ENCODE measurements around the gene KRTAP27-1. TPM values are rescaled to one million over a fixed set of nuclear protein-coding genes. Genes with fewer than 3 reads are reported as not detected.

Gene KRTAP27-1
- total RNA-seq, 1 experiment from 2014 or later = not detected

DNA sequence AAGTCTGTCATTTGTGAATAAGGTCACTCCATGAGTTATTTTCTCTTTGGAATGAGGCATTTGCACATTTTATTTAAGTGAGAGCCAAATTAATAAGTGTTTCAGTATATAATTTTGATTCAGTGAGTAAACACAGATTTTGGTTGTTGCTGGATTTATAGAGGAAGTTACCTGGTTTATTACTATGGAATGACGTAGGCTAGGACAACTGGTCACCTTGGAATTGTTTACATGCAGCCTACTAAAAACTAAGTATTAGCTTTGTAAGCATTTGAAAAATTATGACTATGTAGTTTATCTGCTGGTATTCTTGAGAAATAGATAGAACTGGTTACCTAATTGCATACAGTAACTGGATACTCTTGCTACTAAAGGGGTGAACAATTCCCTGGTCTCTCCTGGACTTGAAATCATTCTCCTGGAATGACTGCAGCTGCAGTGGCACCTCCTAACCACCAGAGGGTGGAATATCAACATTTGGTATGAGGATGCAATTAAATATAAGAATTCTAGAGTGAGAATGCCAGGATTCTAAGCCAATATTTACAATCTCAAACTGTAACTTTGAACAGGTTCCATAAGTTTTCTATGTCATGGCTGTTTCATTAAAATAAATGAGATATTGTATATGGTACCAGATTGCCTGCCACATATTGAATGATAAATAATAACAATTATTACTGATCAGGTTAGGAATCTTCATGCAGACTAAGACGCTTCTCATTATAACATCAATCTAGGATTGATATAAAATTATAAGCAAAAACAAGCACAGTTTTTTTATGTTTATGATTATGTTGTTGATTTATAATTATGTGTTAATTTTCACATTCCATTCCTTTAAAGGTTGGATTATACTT, 3.5 kb upstream of the KRTAP27-1 start:
- H3K9me2 ChIP-seq (ENCODE audit: insufficient read depth) = no peaks in the 10 kb centered on the region
- no peaks in the 10 kb centered on the region for H3K27me3 ChIP-seq (ENCODE audit: insufficient read depth, low read length)
- peak; percentile 3 for DNase-seq (ENCODE audit: low read depth, low spot score)
- no peak overlapping the region for H3K4me3 ChIP-seq (replicated peaks in 1 of 2; ENCODE audit: low read depth in 1 of 2, low read length in 2 of 2)
- H4K20me1 ChIP-seq (ENCODE audit: insufficient read depth) = no peaks in the 10 kb centered on the region
- BruUV-seq (replicated peaks) = no TSS peak
- TF ChIP-seq CTCF (IDR thresholded peaks at IDR 0.05 in 2 of 3, conservative IDR thresholded peaks at IDR 0.05 in 1 of 3; ENCODE audit: borderline replicate concordance in 1 of 3, insufficient read depth in 1 of 3, low read depth in 2 of 3, low read length in 2 of 3) (peak in 2 of 3 experiments; percentile 69 to 72; a peak in 4 of 6 replicates), TCF7L2 (IDR thresholded peaks at IDR 0.05; ENCODE audit: borderline replicate concordance, extremely low read depth, insufficient read depth, insufficient read length) (no peak), RAD21 (IDR thresholded peaks at IDR 0.05; ENCODE audit: low read depth) (0 out of 2 replicates have a peak, but pooled peaks have one; percentile 12)
- intact Hi-C loops (cut with micrococcal nuclease) = loop anchor here (1.0 kb wide), 1 partner anchor 745 kb away; no protein-coding TSS in a partner anchor
- ATAC-seq = no peak
- no peaks in the 10 kb centered on the region for H3K36me3 ChIP-seq (ENCODE audit: control insufficient read depth in 1 of 2, insufficient read depth in 2 of 2, low read length in 2 of 2)
- H3K9ac ChIP-seq (ENCODE audit: low read length) = no peak overlapping the region
- no peak overlapping the region for H3K27ac ChIP-seq (ENCODE audit: low read depth, low read length)
- no peaks in the 10 kb centered on the region for H3K79me2 ChIP-seq (ENCODE audit: insufficient read depth, low read length)
- ChIA-PET RAD21 (ENCODE audit: low non-redundant PET in 1 of 2, low total read pairs in 2 of 2, uncharacterized antibody in 2 of 2, unreplicated experiment in 2 of 2) (no interaction called here), POLR2A (no interaction called here), CTCF (no interaction called here)
- no peaks in the 10 kb centered on the region for H3K4me1 ChIP-seq (ENCODE audit: control insufficient read depth in 1 of 2, insufficient read depth in 2 of 2, low read length in 2 of 2)
- H3K9me3 ChIP-seq (ENCODE audit: control insufficient read depth in 1 of 2, insufficient read depth in 1 of 2, low read depth in 1 of 2, low read length in 2 of 2) = peaks cover 0 to 34% of the 10 kb centered on the region in 2 experiments; a peak in 2 of 4 replicates
- H2AFZ ChIP-seq (ENCODE audit: low read depth, low read length, poor library complexity, severe bottlenecking) = no peak overlapping the region
- no peak overlapping the region for H3K4me2 ChIP-seq (ENCODE audit: low read length)

DNA sequence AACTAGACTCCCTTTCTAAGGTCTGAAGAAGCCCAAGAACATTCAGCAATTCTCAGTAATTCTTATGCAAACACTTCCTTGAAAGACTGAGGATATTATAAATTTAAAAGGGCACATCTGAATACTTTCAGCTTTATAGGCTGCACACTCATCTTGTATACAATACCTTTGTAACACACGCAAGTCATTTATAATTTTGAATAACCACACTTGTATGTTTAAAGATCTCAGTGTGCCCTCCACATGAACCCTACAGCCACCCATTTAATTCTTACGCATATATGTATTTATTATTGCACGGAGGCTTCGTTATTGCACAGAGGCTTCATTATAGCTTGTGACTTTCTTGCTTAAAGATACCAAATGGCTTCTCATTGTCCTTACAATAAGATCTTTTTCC, 1.2 kb upstream of the KRTAP27-1 start:
- intact Hi-C loops (cut with micrococcal nuclease) = no loop called here
- H3K9ac ChIP-seq (ENCODE audit: low read length) = no peak overlapping the region
- no peak overlapping the region for H3K4me2 ChIP-seq (ENCODE audit: low read length)
- no peak overlapping the region for H2AFZ ChIP-seq (ENCODE audit: low read depth, low read length, poor library complexity, severe bottlenecking)
- no peak overlapping the region for H3K27ac ChIP-seq (ENCODE audit: low read depth, low read length)
- ChIA-PET POLR2A (no interaction called here), CTCF (no interaction called here), RAD21 (ENCODE audit: low non-redundant PET in 1 of 2, low total read pairs in 2 of 2, uncharacterized antibody in 2 of 2, unreplicated experiment in 2 of 2) (no interaction called here)
- DNase-seq (ENCODE audit: low read depth, low spot score) (no peak), ATAC-seq (no peak)
- peaks cover 0 to 26% of the 10 kb centered on the region in 2 experiments; a peak in 2 of 4 replicates for H3K9me3 ChIP-seq (ENCODE audit: control insufficient read depth in 1 of 2, insufficient read depth in 1 of 2, low read depth in 1 of 2, low read length in 2 of 2)
- no peaks in the 10 kb centered on the region for H3K36me3 ChIP-seq (ENCODE audit: control insufficient read depth in 1 of 2, insufficient read depth in 2 of 2, low read length in 2 of 2)
- H3K4me1 ChIP-seq (ENCODE audit: control insufficient read depth in 1 of 2, insufficient read depth in 2 of 2, low read length in 2 of 2) = no peaks in the 10 kb centered on the region
- BruUV-seq (replicated peaks) = no TSS peak
- no peaks in the 10 kb centered on the region for H3K27me3 ChIP-seq (ENCODE audit: insufficient read depth, low read length)
- H3K79me2 ChIP-seq (ENCODE audit: insufficient read depth, low read length) = no peaks in the 10 kb centered on the region
- H4K20me1 ChIP-seq (ENCODE audit: insufficient read depth) = no peaks in the 10 kb centered on the region
- H3K9me2 ChIP-seq (ENCODE audit: insufficient read depth) = no peaks in the 10 kb centered on the region
- H3K4me3 ChIP-seq (replicated peaks in 1 of 2; ENCODE audit: low read depth in 1 of 2, low read length in 2 of 2) = no peak overlapping the region
- TF ChIP-seq YY1 (IDR thresholded peaks at IDR 0.05; ENCODE audit: extremely low read depth, insufficient replicate concordance, low read depth, low read length) = no peak
- TF ChIP-seq CEBPB (IDR thresholded peaks at IDR 0.05; ENCODE audit: low read depth) = no peak
- TF ChIP-seq EZH2phosphoT487 (IDR thresholded peaks at IDR 0.05; ENCODE audit: borderline replicate concordance) = no peak
- no peak for TF ChIP-seq RAD21 (IDR thresholded peaks at IDR 0.05; ENCODE audit: low read depth)
- TF ChIP-seq ZNF274 (IDR thresholded peaks at IDR 0.05; ENCODE audit: low read depth, low read length) = no peak
- TF ChIP-seq EZH2 (IDR thresholded peaks at IDR 0.05) = no peak
- TF ChIP-seq EGR1 (IDR thresholded peaks at IDR 0.05; ENCODE audit: low read depth) = no peak
- no peak for TF ChIP-seq CTCF (IDR thresholded peaks at IDR 0.05 in 2 of 3, conservative IDR thresholded peaks at IDR 0.05 in 1 of 3; ENCODE audit: borderline replicate concordance in 1 of 3, insufficient read depth in 1 of 3, low read depth in 2 of 3, low read length in 2 of 3)
- no peak for TF ChIP-seq POLR2A (IDR thresholded peaks at IDR 0.05; ENCODE audit: borderline replicate concordance, extremely low read depth, insufficient read depth, insufficient read length)
- TF ChIP-seq ZFX (IDR thresholded peaks at IDR 0.05) = no peak
- TF ChIP-seq, protein P1, sequence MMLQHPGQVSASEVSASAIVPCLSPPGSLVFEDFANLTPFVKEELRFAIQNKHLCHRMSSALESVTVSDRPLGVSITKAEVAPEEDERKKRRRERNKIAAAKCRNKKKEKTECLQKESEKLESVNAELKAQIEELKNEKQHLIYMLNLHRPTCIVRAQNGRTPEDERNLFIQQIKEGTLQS (IDR thresholded peaks at IDR 0.05) = no peak
- TF ChIP-seq ELF1 (IDR thresholded peaks at IDR 0.05; ENCODE audit: borderline replicate concordance, low read depth) = no peak
- no peak for TF ChIP-seq POLR2AphosphoS5 (IDR thresholded peaks at IDR 0.05; ENCODE audit: low read depth, low read length)

Measured in HCT116 (cell line).